Gastrocnemius medialis (tissue), 4 donors: ENCODE data around the gene GRM3. TPM values are rescaled to one million over a fixed set of nuclear protein-coding genes. Genes with fewer than 3 reads are reported as not detected.

Source experiments
- ATAC-seq, 2 donors: fragments of 150-250 bp; one replicate each; pipeline ENCODE4 v1.9.1; 2016
- DNase-seq, 2 donors: peaks; one replicate each; pipeline ENCODE4 v3.0.0-alpha.2; 2019
- H3K27ac ChIP-seq, 4 donors: fragments of 200-600 bp; sonication (generic); 1 replicate in 1 of 4; 2 replicates in 3 of 4; pipeline ENCODE4 v1.5.1; 2016 to 2018; ENCODE audit warnings: mild to moderate bottlenecking in 2 of 4, moderate library complexity in 1 of 4
- H3K27me3 ChIP-seq, 3 donors: fragments of 200-600 bp; sonication (generic) in 2 of 3; 1 replicate in 1 of 3; 2 replicates in 2 of 3; pipeline versions ENCODE4 v1.5.1 to v1.6.0; 2016 to 2019; ENCODE audit warnings: mild to moderate bottlenecking in 1 of 3, moderate library complexity in 1 of 3
- H3K36me3 ChIP-seq, 2 donors: fragments of 200-600 bp; sonication (generic) in 1 of 2; one replicate each; pipeline ENCODE4 v1.5.1; 2017 to 2018
- H3K4me1 ChIP-seq, 2 donors: fragments of 200-600 bp; sonication (generic) in 1 of 2; one replicate each; pipeline ENCODE4 v1.5.1; 2016 to 2017; ENCODE audit warnings: mild to moderate bottlenecking in 2 of 2
- H3K4me3 ChIP-seq, 4 donors: fragments of 200-600 bp; sonication (generic) in 3 of 4; 1 replicate in 1 of 4; 2 replicates in 3 of 4; pipeline ENCODE4 v1.5.1; 2016 to 2019; ENCODE audit warnings: mild to moderate bottlenecking in 2 of 4
- H3K9me3 ChIP-seq, 3 donors: fragments of 200-600 bp; sonication (generic) in 2 of 3; 1 replicate in 1 of 3; 2 replicates in 2 of 3; pipeline ENCODE4 v1.5.1; 2016 to 2019
- POLR2A ChIP-seq, 2 donors: fragments of 450-650 bp; IDR thresholded peaks; one replicate each; pipeline ENCODE4 v1.6.1; 2017; ENCODE audit warnings: antibody characterized with exemption in 2 of 2, mild to moderate bottlenecking in 2 of 2, moderate library complexity in 2 of 2
- in situ Hi-C, 4 donors: fragments of 200-750 bp; cut with MboI; loops; one replicate each; pipeline versions ENCODE4 v1.15.0 to v1.8.0; 2017; ENCODE audit warnings: low sequenced_read_pairs in 4 of 4
- intact Hi-C: fragments of 100-400 bp; cut with DNase I; formaldehyde crosslinking; loops from one replicate; pipeline ENCODE4 v1.15.1; 2023; ENCODE audit warnings: low total_unique reads
- total RNA-seq, 4 donors: library from RNA; depleted of rRNA; stranded (reverse); fragments of >200 nt; gene quantifications; one replicate each; pipeline versions ENCODE4 v1.1.0 to v1.2.3, GENCODE V29; 2016
- TF ChIP-seq, protein P1 (sequence below), 5 experiments: fragments of 450-650 bp in 3 of 5; fragments of 200-600 bp in 2 of 5; sonication (generic) in 2 of 5; IDR thresholded peaks in 4 of 5; conservative IDR thresholded peaks in 1 of 5; 1 replicate in 4 of 5; 2 replicates in 1 of 5; pipeline ENCODE4 v1.5.1; 2016 to 2019; ENCODE audit warnings: antibody characterized with exemption in 5 of 5, mild to moderate bottlenecking in 3 of 5, moderate library complexity in 3 of 5

Gene GRM3
- total RNA-seq, 4 donors from 2014 or later = not detected

DNA sequence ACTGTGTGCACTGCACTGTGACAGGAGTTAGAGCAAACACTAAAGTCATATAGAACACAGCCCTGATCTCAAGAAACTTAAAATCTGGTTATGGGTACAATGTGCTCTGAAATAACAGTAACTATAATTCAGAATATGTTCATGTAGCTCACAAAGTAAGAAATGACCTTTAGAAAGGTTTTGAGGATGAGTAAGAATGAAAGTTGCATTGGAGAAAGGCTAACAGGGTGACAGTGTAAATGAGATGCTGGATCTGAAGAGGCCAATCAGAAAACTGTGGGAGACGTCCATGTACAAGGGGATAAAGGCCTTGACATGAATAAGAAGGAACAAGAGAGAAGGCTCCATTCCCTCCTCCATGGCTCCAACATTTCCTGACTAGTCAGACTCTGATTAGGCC, 124.7 kb downstream of the GRM3 start:
- ATAC-seq = no peak
- no peak overlapping the region for H3K27ac ChIP-seq
- no peak overlapping the region for H3K4me3 ChIP-seq
- H3K36me3 ChIP-seq = no peaks in the 10 kb centered on the region
- no peaks in the 10 kb centered on the region for H3K4me1 ChIP-seq
- in situ Hi-C loops = no loop called here
- no peaks in the 10 kb centered on the region for H3K27me3 ChIP-seq
- H3K9me3 ChIP-seq = no peaks in the 10 kb centered on the region
- intact Hi-C loops = no loop called here
- TF ChIP-seq POLR2A (IDR thresholded peaks at IDR 0.05) = no peak
- TF ChIP-seq, protein P1, sequence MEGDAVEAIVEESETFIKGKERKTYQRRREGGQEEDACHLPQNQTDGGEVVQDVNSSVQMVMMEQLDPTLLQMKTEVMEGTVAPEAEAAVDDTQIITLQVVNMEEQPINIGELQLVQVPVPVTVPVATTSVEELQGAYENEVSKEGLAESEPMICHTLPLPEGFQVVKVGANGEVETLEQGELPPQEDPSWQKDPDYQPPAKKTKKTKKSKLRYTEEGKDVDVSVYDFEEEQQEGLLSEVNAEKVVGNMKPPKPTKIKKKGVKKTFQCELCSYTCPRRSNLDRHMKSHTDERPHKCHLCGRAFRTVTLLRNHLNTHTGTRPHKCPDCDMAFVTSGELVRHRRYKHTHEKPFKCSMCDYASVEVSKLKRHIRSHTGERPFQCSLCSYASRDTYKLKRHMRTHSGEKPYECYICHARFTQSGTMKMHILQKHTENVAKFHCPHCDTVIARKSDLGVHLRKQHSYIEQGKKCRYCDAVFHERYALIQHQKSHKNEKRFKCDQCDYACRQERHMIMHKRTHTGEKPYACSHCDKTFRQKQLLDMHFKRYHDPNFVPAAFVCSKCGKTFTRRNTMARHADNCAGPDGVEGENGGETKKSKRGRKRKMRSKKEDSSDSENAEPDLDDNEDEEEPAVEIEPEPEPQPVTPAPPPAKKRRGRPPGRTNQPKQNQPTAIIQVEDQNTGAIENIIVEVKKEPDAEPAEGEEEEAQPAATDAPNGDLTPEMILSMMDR (IDR thresholded peaks at IDR 0.05 in 4 of 5, conservative IDR thresholded peaks at IDR 0.05 in 1 of 5) = no peak
- no peak for DNase-seq

DNA sequence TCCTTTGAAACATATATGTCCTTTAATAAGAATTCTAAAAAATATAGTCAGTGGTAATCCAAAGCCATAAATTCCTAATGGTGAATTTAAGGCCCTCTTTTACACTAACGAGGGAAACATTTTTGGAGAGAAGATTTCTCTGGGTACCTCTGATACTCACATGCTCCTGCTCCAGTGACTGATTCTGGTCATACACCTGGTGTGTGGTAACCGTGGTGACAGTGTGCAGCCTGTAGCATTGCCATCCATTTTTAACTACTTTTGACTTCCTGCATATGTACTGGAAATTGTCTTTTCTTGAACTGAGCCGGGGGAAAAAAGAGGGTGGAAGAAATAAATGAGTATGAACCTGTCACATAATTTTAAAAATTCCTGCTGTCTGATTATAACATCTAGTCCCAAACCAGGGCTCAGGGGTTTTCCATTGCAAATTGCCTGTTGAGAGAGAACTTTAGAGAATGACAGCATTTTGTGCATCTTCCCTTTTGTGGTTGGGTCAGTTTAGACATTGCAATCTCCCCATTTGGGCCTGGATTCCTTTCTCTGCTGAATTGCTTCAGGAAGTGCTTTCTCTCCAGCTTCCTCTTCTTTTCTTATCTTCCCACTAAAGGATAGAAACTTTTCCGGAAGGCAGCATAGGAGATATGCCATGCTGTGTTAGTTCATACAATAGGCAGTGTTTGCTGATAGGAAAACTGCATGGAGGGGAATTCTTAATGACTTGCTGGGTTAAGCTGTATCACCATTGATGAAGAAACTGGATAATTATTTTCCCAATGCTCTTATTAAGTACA, 125.5 kb downstream of the GRM3 start:
- TF ChIP-seq, protein P1 (IDR thresholded peaks at IDR 0.05 in 4 of 5, conservative IDR thresholded peaks at IDR 0.05 in 1 of 5) = no peak
- TF ChIP-seq POLR2A (IDR thresholded peaks at IDR 0.05) = no peak
- in situ Hi-C loops = no loop called here

DNA sequence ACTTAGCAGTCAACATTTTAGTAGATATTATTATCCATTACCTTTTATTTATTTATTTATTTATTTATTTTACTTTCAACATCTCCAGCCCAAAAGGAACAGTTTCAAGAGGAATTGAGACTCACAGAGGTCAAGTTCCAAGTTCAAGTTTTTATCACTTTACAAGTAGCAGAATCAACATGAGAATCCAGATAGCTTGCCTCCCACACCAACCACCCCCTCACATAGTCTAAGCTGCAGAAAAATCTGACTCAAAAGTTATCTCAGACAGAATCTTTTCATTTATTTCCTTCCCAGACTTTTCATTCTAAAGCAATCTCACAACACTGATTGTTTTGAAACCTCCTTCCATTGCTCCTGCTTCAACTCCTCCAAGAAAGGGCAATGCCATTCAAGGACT, 129.6 kb downstream of the GRM3 start:
- no peaks in the 10 kb centered on the region for H3K36me3 ChIP-seq

More for the DNA sequence above, 125.5 kb downstream of the GRM3 start:
- no peaks in the 10 kb centered on the region for H3K9me3 ChIP-seq
- no peak for ATAC-seq
- H3K36me3 ChIP-seq = no peaks in the 10 kb centered on the region
- no peaks in the 10 kb centered on the region for H3K27me3 ChIP-seq
- no peak overlapping the region for H3K27ac ChIP-seq
- DNase-seq = no peak
- H3K4me1 ChIP-seq = no peaks in the 10 kb centered on the region
- H3K4me3 ChIP-seq = no peak overlapping the region
- intact Hi-C loops = no loop called here

DNA sequence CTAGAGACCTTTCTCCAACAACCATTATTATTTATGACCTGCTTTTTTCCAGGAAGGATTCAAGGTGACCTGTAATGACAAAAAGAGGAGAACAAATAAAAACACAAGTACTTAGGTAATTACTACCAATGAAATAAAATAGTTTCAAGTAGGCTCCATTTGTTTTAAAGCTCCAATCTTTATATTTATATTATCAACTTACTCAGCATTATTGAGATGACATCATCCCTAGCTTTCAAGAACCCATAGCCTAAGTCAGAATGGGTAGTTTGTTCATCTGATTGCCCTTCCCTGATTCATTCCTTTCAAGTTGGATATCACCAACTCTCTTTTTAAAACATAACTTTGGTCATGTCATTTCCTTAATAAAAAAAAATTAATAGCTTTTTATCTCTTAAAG, 131.5 kb downstream of the GRM3 start:
- no peak overlapping the region for H3K27ac ChIP-seq
- no peaks in the 10 kb centered on the region for H3K9me3 ChIP-seq
- DNase-seq = no peak
- no peaks in the 10 kb centered on the region for H3K4me1 ChIP-seq
- no peak for TF ChIP-seq POLR2A (IDR thresholded peaks at IDR 0.05)
- TF ChIP-seq, protein P1 (IDR thresholded peaks at IDR 0.05 in 4 of 5, conservative IDR thresholded peaks at IDR 0.05 in 1 of 5) = no peak
- no peaks in the 10 kb centered on the region for H3K27me3 ChIP-seq
- intact Hi-C loops = no loop called here
- no peak for ATAC-seq
- no peaks in the 10 kb centered on the region for H3K36me3 ChIP-seq
- in situ Hi-C loops = no loop called here
- no peak overlapping the region for H3K4me3 ChIP-seq

More for the DNA sequence above, 129.6 kb downstream of the GRM3 start:
- intact Hi-C loops (no loop called here), in situ Hi-C loops (no loop called here)
- H3K27ac ChIP-seq = no peak overlapping the region
- no peaks in the 10 kb centered on the region for H3K4me1 ChIP-seq
- ATAC-seq = no peak
- H3K27me3 ChIP-seq = no peaks in the 10 kb centered on the region
- H3K4me3 ChIP-seq = no peak overlapping the region
- DNase-seq = no peak
- no peak for TF ChIP-seq POLR2A (IDR thresholded peaks at IDR 0.05)
- TF ChIP-seq, protein P1 (IDR thresholded peaks at IDR 0.05 in 4 of 5, conservative IDR thresholded peaks at IDR 0.05 in 1 of 5) = no peak
- no peaks in the 10 kb centered on the region for H3K9me3 ChIP-seq
